Neural progenitor cell (in vitro differentiated cells): ENCODE measurements around the gene NEDD9. TPM values are rescaled to one million over a fixed set of nuclear protein-coding genes. Genes with fewer than 3 reads are reported as not detected.

ENCODE experiments used
- DNase-seq: peaks from one replicate; pipeline ENCODE4 v3.0.0-alpha.2; 2016; ENCODE audit warnings: low spot score
- H2AFZ ChIP-seq: fragments of 200-600 bp; sonication (generic); replicated peaks from 2 replicates; pipeline ENCODE4 v1.6.1; 2016; ENCODE audit warnings: antibody characterized with exemption
- H3F3A ChIP-seq: fragments of 200-600 bp; sonication (generic); 2 replicates; pipeline ENCODE4 v1.6.1; 2016; ENCODE audit warnings: antibody characterized with exemption, low read depth
- H3K27ac ChIP-seq: fragments of 200-600 bp; sonication (generic); 2 replicates; pipeline ENCODE4 v1.5.1; 2016; ENCODE audit warnings: mild to moderate bottlenecking
- H3K27me3 ChIP-seq: fragments of 200-600 bp; sonication (generic); 2 replicates; pipeline ENCODE4 v1.6.1; 2016; ENCODE audit warnings: mild to moderate bottlenecking, moderate library complexity
- H3K36me3 ChIP-seq: fragments of 200-600 bp; sonication (generic); 2 replicates; pipeline ENCODE4 v1.5.1; 2016
- H3K4me1 ChIP-seq: fragments of 200-600 bp; sonication (generic); 2 replicates; pipeline ENCODE4 v1.6.1; 2016; ENCODE audit warnings: mixed run types
- H3K4me2 ChIP-seq: fragments of 200-600 bp; sonication (generic); 2 replicates; pipeline ENCODE4 v1.6.1; 2016
- H3K4me3 ChIP-seq: fragments of 200-600 bp; sonication (generic); 2 replicates; pipeline ENCODE4 v1.5.1; 2016
- H3K79me2 ChIP-seq: fragments of 200-600 bp; sonication (generic); 2 replicates; pipeline ENCODE4 v1.6.1; 2016; ENCODE audit warnings: low read depth
- H3K9ac ChIP-seq: fragments of 200-600 bp; sonication (generic); 2 replicates; pipeline ENCODE4 v1.6.1; 2016
- H3K9me3 ChIP-seq: fragments of 200-600 bp; sonication (generic); 2 replicates; pipeline ENCODE4 v1.5.1; 2016; ENCODE audit warnings: low read depth
- H4K20me1 ChIP-seq: fragments of 200-600 bp; sonication (generic); 2 replicates; pipeline ENCODE4 v1.6.1; 2016; ENCODE audit warnings: low read depth
- H3K27ac Mint-ChIP-seq: 3 replicates; pipeline ENCODE4 v1.8.0; 2021; ENCODE audit warnings: mixed read lengths
- H3K27me3 Mint-ChIP-seq: 2 replicates; pipeline ENCODE4 v1.8.0; 2022; ENCODE audit warnings: low read depth, mild to moderate bottlenecking, inconsistent platforms, moderate library complexity, mixed read lengths; ENCODE audit not compliant: insufficient read depth
- H3K36me3 Mint-ChIP-seq: 3 replicates; pipeline ENCODE4 v1.8.0; 2021; ENCODE audit warnings: mixed read lengths
- H3K4me1 Mint-ChIP-seq: 3 replicates; pipeline ENCODE4 v1.8.0; 2021; ENCODE audit warnings: mixed read lengths
- H3K4me3 Mint-ChIP-seq: 3 replicates; pipeline ENCODE4 v1.8.0; 2021; ENCODE audit warnings: mild to moderate bottlenecking, moderate library complexity, mixed read lengths
- H3K9me3 Mint-ChIP-seq: 3 replicates; pipeline ENCODE4 v1.8.0; 2020; ENCODE audit warnings: mixed read lengths
- EZH2 ChIP-seq: fragments of 200-600 bp; sonication (generic); IDR thresholded peaks from 2 replicates; pipeline ENCODE4 v1.6.1; 2017; ENCODE audit warnings: antibody characterized with exemption, mild to moderate bottlenecking, moderate library complexity
- EZH2phosphoT487 ChIP-seq: fragments of 200-600 bp; sonication (generic); IDR thresholded peaks from 2 replicates; pipeline ENCODE4 v1.6.1; 2017; ENCODE audit warnings: antibody characterized with exemption
- total RNA-seq: library from RNA; depleted of rRNA; stranded (reverse); fragments of >200 nt; gene quantifications from 2 replicates; pipeline ENCODE4 v1.2.3, GENCODE V29; 2015; ENCODE audit warnings: low replicate concordance
- TF ChIP-seq, protein P1 (sequence below): fragments of 200-600 bp; sonication (generic); IDR thresholded peaks from 2 replicates; pipeline ENCODE4 v1.5.1; 2017; ENCODE audit warnings: antibody characterized with exemption, mild to moderate bottlenecking

Gene NEDD9
- total RNA-seq, 1 donor from 2014 or later = 4.9 TPM

DNA sequence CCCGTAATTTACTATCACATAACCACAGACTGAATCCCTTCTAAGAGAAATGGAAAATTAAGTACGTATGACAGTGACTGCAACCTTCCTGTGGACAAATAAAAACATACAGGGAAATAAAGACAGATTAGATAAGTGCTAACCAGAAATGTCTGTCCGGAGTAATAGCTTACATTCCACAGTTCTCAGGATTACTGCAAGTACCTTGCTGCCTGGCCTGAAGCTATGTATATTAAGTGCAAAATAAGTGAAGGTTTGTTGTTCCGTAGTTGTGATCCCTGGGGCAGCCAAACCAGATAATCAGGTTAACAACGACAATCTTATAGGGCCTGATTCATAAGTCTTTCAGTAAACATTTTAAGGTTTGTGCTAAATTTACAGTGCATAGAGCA is 2.8 kb downstream of the NEDD9 start:
- peaks cover 5% of the 10 kb centered on the region for H3K9me3 Mint-ChIP-seq
- peaks cover 8% of the 10 kb centered on the region for H3K27me3 Mint-ChIP-seq
- H3F3A ChIP-seq = peaks cover 38% of the 10 kb centered on the region
- H3K4me2 ChIP-seq = peak overlapping the region; percentile 90
- H3K36me3 ChIP-seq = no peaks in the 10 kb centered on the region
- peak overlapping the region; percentile 93 for H3K4me3 Mint-ChIP-seq
- H3K9me3 ChIP-seq = no peaks in the 10 kb centered on the region
- peak overlapping the region; percentile 34 for H3K4me3 ChIP-seq
- H4K20me1 ChIP-seq = no peaks in the 10 kb centered on the region
- H3K4me1 Mint-ChIP-seq = peaks cover 69% of the 10 kb centered on the region
- H3K36me3 Mint-ChIP-seq = peaks cover 17% of the 10 kb centered on the region
- H3K4me1 ChIP-seq = peaks cover 48% of the 10 kb centered on the region
- H3K27ac ChIP-seq = no peak overlapping the region
- no peak overlapping the region for H3K9ac ChIP-seq
- TF ChIP-seq, protein P1, sequence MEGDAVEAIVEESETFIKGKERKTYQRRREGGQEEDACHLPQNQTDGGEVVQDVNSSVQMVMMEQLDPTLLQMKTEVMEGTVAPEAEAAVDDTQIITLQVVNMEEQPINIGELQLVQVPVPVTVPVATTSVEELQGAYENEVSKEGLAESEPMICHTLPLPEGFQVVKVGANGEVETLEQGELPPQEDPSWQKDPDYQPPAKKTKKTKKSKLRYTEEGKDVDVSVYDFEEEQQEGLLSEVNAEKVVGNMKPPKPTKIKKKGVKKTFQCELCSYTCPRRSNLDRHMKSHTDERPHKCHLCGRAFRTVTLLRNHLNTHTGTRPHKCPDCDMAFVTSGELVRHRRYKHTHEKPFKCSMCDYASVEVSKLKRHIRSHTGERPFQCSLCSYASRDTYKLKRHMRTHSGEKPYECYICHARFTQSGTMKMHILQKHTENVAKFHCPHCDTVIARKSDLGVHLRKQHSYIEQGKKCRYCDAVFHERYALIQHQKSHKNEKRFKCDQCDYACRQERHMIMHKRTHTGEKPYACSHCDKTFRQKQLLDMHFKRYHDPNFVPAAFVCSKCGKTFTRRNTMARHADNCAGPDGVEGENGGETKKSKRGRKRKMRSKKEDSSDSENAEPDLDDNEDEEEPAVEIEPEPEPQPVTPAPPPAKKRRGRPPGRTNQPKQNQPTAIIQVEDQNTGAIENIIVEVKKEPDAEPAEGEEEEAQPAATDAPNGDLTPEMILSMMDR = no peak
- TF ChIP-seq EZH2 (no peak), EZH2phosphoT487 (no peak)
- H3K79me2 ChIP-seq = peaks cover 44% of the 10 kb centered on the region
- H3K27me3 ChIP-seq = no peaks in the 10 kb centered on the region
- H3K27ac Mint-ChIP-seq = no peak overlapping the region
- H2AFZ ChIP-seq = no peak overlapping the region
- no peak for DNase-seq

DNA sequence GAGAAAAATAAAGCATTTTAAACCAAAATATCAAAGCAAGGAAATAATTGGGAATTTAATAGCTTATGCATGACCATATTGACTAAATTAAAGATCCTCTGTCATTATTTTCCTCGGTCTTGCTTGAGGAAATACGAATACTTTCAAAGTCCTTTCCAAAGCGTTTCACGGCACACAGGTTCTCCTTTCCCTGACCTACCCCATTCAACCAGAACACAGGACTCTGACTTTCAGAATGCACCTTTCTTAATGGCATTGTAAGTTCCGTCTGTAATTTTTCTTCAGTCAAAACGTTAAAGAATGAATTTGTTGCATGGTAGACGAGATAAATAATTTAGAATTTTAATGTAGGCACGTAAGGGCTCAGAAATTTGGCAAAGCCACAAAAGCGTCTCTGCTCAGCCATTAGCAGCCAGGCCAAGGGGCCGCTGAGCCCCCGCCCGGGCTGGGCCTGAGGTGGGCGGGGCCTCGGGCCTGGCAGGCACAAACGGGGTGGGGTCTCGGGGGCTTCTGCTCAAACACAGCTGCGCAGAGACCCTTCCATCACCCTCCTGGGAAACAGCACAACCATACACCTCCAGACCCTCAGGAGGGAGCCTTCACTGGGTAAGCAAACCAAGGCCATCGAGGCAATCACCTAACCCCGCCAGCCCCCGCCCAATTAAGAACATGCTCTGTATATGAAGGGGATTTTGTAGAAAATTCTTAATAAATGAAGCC is 3.4 kb downstream of the NEDD9 start:
- H3K36me3 ChIP-seq = no peaks in the 10 kb centered on the region
- no peak overlapping the region for H3K27ac ChIP-seq
- peaks cover 44% of the 10 kb centered on the region for H3K4me1 ChIP-seq
- H3K9ac ChIP-seq = no peak overlapping the region
- Mint-ChIP-seq H3K27me3 (peaks cover 8% of the 10 kb centered on the region), H3K27ac (peak overlapping the region; percentile 90), H3K9me3 (peaks cover 8% of the 10 kb centered on the region), H3K4me1 (peaks cover 70% of the 10 kb centered on the region), H3K4me3 (peak overlapping the region; percentile 93), H3K36me3 (peaks cover 22% of the 10 kb centered on the region)
- peak overlapping the region; percentile 73 for H2AFZ ChIP-seq
- peak overlapping the region; percentile 90 for H3K4me2 ChIP-seq
- H3K79me2 ChIP-seq = peaks cover 44% of the 10 kb centered on the region
- TF ChIP-seq, protein P1 = no peak
- TF ChIP-seq EZH2 = no peak
- TF ChIP-seq EZH2phosphoT487 = no peak
- H3K27me3 ChIP-seq = no peaks in the 10 kb centered on the region
- H3K4me3 ChIP-seq = peak overlapping the region; percentile 34
- peaks cover 33% of the 10 kb centered on the region for H3F3A ChIP-seq
- H4K20me1 ChIP-seq = no peaks in the 10 kb centered on the region
- no peaks in the 10 kb centered on the region for H3K9me3 ChIP-seq
- DNase-seq = peak; percentile 84

DNA sequence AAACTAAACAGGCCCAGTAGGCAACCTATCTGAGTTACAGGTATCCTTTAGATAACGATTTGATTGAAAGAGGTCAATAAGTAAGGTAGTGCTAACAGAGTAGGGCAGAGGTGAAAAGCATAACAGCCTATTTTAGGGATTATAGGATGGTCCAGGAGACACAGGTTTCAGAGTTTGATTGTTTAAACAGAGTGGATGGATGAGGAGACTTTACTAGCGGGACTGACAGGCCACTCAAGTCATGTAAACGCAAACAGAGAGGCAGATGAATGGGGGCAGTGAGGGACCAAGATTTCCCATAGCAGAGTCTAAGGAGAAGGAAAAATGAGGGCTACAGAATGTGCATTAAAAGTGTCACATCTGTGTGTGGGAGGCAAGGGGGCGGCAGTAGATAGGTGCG is 4.8 kb downstream of the NEDD9 start:
- peaks cover 67% of the 10 kb centered on the region for H3K4me1 Mint-ChIP-seq
- no peak overlapping the region for H3K27ac Mint-ChIP-seq
- no peak for DNase-seq
- Histone ChIP-seq H3K4me3 (no peak overlapping the region), H3K27me3 (no peaks in the 10 kb centered on the region), H3K4me1 (peaks cover 33% of the 10 kb centered on the region), H2AFZ (no peak overlapping the region), H3K9ac (no peak overlapping the region), H3K27ac (no peak overlapping the region), H3K4me2 (no peak overlapping the region), H3K36me3 (no peaks in the 10 kb centered on the region), H4K20me1 (no peaks in the 10 kb centered on the region), H3K79me2 (peaks cover 44% of the 10 kb centered on the region), H3F3A (peaks cover 19% of the 10 kb centered on the region), H3K9me3 (no peaks in the 10 kb centered on the region)
- peak overlapping the region; percentile 5 for H3K4me3 Mint-ChIP-seq
- TF ChIP-seq EZH2phosphoT487 = no peak
- H3K27me3 Mint-ChIP-seq = peaks cover 4% of the 10 kb centered on the region
- peaks cover 31% of the 10 kb centered on the region for H3K36me3 Mint-ChIP-seq
- peaks cover 8% of the 10 kb centered on the region for H3K9me3 Mint-ChIP-seq

DNA sequence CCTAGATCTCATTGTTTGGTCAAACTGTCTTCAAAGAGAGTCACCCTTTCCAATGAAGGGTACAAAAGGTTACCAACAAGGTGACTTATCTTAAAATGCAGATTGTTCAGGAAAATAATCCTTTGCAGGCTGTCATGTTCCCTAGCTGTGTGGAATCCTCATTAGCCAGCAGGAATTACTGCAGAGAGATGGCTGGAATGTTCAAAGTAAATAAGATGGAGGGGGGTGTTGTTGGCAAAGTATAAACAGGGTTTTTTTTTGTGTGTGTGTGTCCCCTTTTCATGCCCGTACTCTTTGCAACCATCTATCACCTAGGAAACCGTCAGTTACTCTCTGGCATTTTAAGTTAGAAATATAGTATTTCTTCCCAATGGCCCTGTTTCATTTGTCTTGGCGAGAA is 6.5 kb downstream of the NEDD9 start:
- Mint-ChIP-seq H3K27me3 (peaks cover 3% of the 10 kb centered on the region), H3K9me3 (peaks cover 8% of the 10 kb centered on the region), H3K4me1 (peaks cover 71% of the 10 kb centered on the region), H3K36me3 (peaks cover 41% of the 10 kb centered on the region), H3K4me3 (peak overlapping the region; percentile 8), H3K27ac (no peak overlapping the region)
- Histone ChIP-seq H3K36me3 (no peaks in the 10 kb centered on the region), H3K27me3 (no peaks in the 10 kb centered on the region), H3F3A (peaks cover 2% of the 10 kb centered on the region), H3K79me2 (peaks cover 40% of the 10 kb centered on the region), H3K4me2 (no peak overlapping the region), H2AFZ (no peak overlapping the region), H3K27ac (no peak overlapping the region), H3K4me3 (no peak overlapping the region), H3K9ac (no peak overlapping the region), H3K9me3 (no peaks in the 10 kb centered on the region), H4K20me1 (no peaks in the 10 kb centered on the region), H3K4me1 (peaks cover 24% of the 10 kb centered on the region)
- TF ChIP-seq EZH2phosphoT487 (no peak), EZH2 (no peak)
- TF ChIP-seq, protein P1 = no peak
- DNase-seq = no peak
